K562 treated with DMSO at 1 percent for 24 hours (cell line): ENCODE measurements around the gene COPS4. TPM values are rescaled to one million over a fixed set of nuclear protein-coding genes. Genes with fewer than 3 reads are reported as not detected.

Experiments used
- total RNA-seq: library from RNA; unstranded; fragments of 300-600 nt; gene quantifications from 2 replicates; pipeline ENCODE4 v1.2.3, GENCODE V29; 2022; ENCODE audit warnings: low read depth; ENCODE audit not compliant: insufficient read depth

COPS4 gene
- total RNA-seq, result 37.1 and 46.9 TPM in 2 replicates

DNA sequence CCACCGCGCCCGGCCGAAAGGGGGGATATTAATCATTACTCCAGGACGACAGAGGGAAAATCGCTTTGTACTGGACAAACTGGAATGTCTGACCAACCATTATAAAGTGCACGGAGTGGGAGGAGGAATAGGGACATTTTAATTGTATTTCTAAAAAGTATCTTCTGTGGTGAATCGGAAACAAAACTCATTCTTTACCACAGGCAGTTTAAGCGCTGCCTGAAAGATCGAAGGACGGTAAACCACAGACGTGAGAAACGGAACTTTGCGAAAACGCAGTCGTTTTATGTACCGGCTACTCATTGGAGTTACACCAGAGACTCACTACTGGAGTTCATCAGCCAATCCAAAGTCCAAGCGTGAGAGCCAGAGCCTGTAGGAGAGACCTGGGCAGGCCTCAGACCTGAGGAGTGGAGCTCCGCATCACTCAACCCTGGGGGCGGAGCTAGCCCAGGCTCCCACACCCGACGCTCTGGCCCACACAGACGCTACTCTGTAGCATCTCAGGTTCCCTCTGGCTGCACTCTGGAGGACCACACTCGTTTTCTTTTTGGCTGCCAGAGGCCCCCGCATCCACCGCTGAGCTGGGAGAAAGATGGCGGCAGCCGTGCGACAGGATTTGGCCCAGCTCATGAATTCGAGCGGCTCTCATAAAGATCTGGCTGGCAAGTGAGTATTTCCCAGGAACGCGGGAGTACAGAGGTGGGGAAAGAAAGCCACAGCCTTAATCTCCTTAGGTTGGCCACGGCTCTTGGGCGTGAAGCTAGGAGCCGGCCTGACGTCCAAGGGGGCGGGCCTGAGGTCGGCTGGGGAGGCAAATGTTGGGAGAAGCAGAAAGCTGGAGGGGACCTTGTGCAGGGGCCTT lies at the start of gene COPS4:
TSS of gene COPS4 (plus strand) at position 554 of the 865 bp plus-strand sequence. CDS start at position 596, 42 bp downstream.

GRCh38 chr4:83010522-83011318 lies 24.3 kb upstream of the COPS4 start, which contains the start of gene LIN54:
Gene LIN54, minus strand, starts transcription at chr4:83010823. Its CDS starts 25,979 bp downstream, at chr4:82984844.

GRCh38 chr4:83114576-83114975 lies 79.6 kb downstream of the COPS4 start, which contains the start of gene PLAC8:
Gene PLAC8, minus strand, starts transcription at chr4:83114729. Its CDS starts 6,808 bp downstream, at chr4:83107921.

Other genes with a start within 250 kb of the COPS4 start
- gene SCD5, start 236.4 kb upstream of the COPS4 start, total RNA-seq, result not detected in 2 replicates
- 93.2 and 105 TPM in 2 replicates for gene SEC31A, start 144.0 kb upstream of the COPS4 start, total RNA-seq
- gene THAP9, start 134.4 kb upstream of the COPS4 start, total RNA-seq, result 1.5 and 4.6 TPM in 2 replicates
- 12.7 and 12.8 TPM in 2 replicates for gene LIN54, start 24.4 kb upstream of the COPS4 start, total RNA-seq
- not detected in 2 replicates for gene PLAC8, start 79.5 kb downstream of the COPS4 start, total RNA-seq
- 4.8 and 5.3 TPM in 2 replicates for gene COQ2, start 249.6 kb downstream of the COPS4 start, total RNA-seq